Fibroblast of peridontal ligament (primary cell): Measurements from ENCODE around the gene CLCN2.
"Not testable (repeated sequence)": the region's sequence is repeated elsewhere in the genome, so short reads cannot be mapped to it uniquely, and the experiment has no call there.

Source experiments
- DNase-seq: peaks from one replicate; pipeline ENCODE4 v3.0.0-alpha.2; 2010; ENCODE audit errors: extremely low read depth

The CLCN2 gene

DNA sequence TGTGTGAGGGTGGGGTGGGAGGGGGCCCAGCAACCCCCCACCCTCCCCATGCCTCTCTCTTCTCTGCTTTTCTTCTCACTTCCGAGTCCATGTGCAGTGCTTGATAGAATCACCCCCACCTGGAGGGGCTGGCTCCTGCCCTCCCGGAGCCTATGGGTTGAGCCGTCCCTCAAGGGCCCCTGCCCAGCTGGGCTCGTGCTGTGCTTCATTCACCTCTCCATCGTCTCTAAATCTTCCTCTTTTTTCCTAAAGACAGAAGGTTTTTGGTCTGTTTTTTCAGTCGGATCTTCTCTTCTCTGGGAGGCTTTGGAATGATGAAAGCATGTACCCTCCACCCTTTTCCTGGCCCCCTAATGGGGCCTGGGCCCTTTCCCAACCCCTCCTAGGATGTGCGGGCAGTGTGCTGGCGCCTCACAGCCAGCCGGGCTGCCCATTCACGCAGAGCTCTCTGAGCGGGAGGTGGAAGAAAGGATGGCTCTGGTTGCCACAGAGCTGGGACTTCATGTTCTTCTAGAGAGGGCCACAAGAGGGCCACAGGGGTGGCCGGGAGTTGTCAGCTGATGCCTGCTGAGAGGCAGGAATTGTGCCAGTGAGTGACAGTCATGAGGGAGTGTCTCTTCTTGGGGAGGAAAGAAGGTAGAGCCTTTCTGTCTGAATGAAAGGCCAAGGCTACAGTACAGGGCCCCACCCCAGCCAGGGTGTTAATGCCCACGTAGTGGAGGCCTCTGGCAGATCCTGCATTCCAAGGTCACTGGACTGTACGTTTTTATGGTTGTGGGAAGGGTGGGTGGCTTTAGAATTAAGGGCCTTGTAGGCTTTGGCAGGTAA is 15.9 kb downstream of the CLCN2 start:
- DNase-seq = peak; percentile 49

DNA sequence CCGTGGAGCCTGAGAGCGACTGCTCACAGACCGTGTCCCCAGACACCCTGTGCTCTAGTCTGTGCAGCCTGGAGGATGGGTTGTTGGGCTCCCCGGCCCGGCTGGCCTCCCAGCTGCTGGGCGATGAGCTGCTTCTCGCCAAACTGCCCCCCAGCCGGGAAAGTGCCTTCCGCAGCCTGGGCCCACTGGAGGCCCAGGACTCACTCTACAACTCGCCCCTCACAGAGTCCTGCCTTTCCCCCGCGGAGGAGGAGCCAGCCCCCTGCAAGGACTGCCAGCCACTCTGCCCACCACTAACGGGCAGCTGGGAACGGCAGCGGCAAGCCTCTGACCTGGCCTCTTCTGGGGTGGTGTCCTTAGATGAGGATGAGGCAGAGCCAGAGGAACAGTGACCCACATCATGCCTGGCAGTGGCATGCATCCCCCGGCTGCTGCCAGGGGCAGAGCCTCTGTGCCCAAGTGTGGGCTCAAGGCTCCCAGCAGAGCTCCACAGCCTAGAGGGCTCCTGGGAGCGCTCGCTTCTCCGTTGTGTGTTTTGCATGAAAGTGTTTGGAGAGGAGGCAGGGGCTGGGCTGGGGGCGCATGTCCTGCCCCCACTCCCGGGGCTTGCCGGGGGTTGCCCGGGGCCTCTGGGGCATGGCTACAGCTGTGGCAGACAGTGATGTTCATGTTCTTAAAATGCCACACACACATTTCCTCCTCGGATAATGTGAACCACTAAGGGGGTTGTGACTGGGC is 16.7 kb downstream of the CLCN2 start:
- no peak for DNase-seq

DNA sequence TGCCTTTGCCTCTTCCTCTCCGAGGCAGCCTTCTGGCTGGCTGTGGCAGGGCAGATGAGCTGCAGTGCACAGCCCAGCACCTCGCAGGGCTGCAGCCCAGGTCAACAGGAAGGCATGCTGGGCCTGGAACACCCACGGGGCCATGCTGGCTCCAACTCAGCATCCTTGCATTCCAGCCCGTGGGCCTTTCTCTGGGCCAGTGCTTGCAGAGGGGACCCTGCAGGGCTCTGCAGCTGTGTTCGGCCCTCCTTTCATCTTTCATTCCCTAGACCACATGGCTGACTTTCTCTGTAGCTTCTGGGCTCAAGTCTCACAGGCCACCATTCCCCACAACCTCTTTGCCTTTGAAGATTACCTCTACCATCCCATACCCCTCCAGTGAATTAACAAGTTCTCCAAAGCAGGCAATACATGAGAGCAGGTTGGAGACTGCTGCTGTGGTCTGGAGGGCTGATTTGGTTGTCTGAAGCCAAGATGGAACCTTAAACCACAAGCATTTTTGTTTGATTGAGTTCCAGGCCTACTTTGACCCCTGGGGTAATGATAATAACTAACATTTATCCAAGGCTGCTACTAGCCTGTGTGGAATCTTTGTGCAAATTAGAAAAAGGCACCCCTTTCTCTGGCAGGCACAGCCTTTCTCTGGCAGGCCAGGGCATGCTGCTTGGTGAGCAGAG is 18.1 kb downstream of the CLCN2 start:
- peak; percentile 74 for DNase-seq

DNA sequence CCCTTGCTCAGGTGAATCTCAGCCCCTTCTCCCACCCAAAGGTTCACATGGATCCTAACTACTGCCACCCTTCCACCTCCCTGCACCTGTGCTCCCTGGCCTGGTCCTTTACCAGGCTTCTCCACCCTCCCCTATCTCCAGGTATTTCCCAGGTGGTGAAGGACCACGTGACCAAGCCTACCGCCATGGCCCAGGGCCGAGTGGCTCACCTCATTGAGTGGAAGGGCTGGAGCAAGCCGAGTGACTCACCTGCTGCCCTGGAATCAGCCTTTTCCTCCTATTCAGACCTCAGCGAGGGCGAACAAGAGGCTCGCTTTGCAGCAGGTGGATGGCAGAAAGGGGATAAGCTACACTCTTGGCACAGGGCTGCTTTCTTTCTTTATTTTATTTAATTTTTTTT is 19.5 kb downstream of the CLCN2 start:
- no peak for DNase-seq

DNA sequence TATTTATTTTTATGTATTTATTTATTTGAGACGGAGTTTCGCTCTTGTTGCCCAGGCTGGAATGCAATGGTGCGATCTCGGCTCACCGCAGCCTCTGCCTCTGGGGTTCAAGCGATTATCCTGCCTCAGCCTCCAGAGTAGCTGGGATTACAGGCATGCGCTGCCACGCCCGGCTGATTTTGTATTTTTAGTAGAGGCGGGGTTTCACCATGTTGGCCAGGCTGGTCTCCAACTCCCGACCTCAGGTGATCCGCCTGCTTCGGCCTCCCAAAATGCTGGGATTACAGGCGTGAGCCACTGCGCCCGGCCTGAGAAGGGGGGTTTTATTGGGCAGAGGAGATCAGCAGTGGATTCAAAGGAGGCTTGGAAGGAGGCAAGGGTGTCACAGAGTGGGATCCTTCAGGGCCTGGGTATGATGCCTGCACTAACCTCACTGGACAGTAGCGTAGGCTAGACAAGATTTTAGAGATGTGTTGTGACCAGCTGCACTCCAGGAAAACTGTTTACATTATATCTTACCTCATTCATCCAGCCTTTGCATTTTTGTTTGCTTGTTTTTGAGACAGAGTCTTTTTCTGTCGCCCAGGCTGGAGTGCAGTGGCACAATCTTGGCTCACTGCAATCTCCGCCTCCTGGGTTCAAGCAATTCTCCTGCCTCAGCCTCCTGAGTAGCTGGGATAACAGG is 21.8 kb downstream of the CLCN2 start:
- not testable (repeated sequence) for DNase-seq

DNA sequence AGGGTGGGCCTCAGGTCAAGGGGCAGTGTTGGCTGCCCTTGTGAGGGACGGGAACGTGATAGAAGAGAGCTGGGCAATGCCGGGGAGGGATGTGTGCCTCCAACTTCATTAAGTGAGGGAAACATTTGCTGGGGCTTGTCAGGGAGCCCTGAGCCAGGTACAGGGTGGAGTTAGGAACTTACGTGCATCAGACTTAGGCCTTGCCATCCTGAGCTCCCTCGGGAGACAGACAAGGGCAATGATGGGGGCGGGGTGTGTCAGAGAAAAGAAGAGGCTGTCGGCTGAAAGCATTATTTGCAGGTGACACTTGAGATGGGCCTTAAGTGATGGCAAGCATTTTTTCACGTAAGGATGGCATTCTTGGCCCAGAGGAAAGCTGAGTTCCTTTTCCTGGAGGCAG is 22.4 kb downstream of the CLCN2 start:
- no peak for DNase-seq

DNA sequence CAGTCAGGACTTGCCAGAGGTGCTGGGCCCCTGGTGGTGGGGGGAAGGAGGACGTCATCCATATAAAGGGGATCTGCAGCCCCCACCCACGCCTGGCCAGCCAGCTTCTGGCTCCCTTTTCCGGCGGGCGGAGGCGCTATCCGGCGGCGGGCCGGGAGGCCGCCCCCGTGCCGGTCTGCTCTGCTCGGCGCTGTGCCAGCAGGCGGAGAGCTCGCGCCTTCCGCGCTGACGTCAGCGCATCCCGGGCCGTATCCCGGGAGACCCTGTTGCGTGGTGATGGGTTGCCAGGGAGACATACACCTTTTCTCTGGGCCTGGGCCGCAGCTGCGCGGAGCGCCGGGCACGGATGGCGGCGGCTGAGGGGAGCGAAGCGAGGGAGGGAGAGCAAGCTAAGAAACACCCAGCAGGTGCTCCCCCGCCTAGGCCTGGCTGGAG is 22.9 kb downstream of the CLCN2 start:
- DNase-seq = peak; percentile 60

DNA sequence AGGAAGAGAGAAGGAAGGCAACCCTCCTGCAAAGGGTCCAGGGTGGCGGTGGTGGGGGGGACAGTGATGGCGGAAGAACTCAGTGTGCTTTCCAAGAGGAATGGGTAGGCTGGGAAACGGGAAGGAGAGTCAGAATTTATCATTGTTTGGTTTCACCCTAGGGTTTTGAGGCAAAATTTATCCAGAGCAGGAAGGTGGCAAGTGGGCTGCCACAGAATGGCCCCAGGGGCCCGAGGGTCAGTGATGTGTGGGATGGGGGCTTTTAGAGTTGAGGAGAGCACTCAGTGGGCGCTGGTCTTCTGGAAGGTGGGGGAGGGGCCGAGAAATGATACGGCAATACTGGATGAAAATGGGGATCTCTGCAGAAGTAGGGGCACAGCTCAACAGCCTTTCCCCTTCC is 23.4 kb downstream of the CLCN2 start:
- DNase-seq = no peak

DNA sequence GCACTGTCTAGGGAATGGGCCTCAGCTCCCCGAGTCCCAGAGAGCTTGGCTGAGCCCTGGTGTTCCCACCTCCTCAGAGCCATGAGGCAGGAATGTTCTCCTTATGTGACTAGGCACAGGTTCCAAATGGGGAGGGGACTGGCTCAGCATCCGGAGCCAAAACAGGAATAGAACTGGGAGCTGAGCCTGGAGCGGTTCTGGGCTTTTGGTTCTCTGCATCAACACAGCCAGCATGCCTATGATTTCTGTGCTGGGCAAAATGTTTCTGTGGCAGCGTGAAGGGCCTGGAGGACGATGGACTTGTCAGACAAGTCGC is 24.0 kb downstream of the CLCN2 start, which contains the start of gene FAM131A:
Gene FAM131A, plus strand, starts transcription at position 202 of the 316 bp plus-strand sequence. Its CDS starts 31 bp downstream, at position 233.
- DNase-seq = peak; percentile 63

DNA sequence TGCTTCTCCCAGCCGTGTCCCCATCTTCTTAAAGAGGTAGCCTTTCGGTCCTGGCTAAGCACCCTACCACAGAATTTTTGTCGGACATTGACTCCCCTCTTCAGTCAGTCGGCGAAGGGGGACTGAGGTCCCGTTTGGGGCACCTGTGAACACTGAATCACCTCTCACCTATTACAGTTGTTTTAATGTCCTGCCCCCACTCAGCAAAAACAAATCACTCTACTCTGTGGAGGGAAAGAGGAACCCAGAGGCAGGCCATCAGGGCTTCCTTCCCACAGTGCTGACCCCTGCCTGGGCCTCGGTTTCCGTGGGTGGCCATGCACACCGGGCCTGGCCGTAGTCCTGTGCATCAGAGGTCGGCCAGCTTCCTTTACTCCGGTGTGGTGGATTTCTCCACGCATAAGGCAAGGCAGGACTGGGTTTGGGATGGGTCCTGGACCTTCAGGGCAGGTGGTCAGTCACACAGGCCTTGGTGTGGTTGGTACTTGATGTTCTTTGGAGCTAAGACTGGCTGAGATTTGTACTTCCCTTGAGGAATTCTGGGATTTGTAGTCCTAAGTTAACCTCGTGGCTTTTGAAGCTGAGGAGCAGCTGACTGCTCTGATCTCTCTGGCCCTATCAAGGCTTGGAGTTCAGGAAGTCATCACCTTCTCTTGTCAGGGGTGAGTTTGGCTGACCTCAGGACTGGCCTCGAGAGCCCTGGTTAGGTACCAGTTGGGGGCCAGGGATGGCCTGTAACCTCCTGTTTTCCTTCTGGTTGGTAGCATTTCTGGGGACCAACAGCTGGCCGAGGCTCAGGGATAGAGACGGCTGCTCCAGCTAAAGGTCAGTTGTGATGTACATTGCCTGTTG is 24.6 kb downstream of the CLCN2 start:
- DNase-seq = peak; percentile 75

DNA sequence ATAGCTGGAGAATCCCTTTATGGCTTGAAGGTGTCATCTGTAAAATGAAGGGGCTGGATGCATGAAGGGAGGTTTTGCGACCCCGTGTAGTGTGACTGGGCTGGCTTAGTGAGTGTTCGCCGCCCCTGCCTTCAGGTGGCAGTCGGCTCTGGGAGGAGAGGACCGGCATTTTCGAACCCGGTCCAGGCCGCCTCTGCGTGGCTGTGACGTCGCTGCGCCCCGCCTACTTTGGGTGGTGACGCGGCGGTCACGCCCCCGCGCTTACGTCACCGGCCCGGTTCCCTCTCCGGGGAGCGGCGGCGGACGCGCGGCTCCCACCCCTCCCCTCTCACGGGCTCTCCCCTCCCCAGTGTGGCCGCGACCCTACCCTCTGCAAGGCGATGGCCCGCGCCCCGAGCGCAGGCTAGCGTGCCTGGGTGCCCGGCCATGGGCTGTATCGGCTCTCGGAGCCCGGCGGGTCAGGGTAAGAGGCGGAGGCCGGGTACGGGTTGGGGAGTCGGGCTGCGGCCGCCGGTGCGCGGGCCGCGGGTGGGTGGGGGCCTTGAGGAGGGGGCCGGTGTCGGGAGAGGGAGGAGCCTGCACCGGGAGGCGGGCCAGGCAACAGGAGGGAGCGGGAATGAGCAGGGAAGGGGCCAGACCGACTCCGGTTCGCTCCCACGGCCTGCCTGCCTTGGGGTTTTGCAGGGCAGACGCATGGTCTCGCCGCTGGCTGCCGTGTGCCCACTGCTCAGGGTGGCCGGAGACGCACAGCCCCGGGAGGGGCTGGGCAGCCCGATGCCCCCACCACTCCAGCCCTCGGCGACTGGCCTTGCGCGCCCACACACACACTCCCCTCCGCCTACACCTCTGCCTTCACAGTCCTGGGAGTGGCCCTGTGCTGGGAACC is 25.5 kb downstream of the CLCN2 start:
- peak; percentile 71 for DNase-seq

DNA sequence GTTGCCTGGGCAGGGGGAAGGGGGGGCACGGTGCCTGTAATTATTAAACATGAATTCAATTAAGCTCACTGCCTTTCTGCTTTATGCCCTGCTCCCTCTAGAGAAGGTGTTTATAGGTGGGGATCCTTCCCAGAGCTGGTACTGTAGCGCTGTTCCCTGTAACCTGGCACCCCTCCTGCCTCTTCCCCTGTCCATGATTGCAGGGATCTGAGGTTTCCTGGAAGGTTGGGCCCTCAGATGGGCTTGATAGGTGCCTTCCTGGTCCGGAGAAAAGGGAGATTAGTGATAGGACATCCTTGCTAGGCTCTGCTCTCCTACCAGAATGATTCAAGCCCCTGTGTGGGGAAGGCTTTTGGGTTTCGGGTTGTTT is 26.1 kb downstream of the CLCN2 start:
- DNase-seq = no peak

DNA sequence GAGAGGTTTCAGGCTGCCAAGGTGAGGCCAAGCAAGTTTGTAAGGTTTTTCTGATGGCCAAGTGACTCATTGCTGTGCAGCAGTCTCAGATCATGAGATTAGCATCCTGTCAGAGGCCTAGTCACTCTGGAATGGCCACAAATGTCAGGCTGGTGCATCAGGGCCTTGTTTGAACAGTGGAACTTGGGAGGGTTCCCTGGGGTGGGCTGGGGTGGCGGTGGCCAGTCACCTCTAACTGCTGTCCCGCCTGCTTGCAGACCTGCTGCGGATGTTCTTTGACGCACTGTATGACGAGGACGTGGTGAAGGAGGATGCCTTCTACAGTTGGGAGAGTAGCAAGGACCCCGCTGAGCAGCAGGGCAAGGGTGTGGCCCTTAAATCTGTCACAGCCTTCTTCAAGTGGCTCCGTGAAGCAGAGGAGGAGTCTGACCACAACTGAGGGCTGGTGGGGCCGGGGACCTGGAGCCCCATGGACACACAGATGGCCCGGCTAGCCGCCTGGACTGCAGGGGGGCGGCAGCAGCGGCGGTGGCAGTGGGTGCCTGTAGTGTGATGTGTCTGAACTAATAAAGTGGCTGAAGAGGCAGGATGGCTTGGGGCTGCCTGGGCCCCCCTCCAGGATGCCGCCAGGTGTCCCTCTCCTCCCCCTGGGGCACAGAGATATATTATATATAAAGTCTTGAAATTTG is 26.8 kb downstream of the CLCN2 start:
- peak; percentile 35 for DNase-seq

DNA sequence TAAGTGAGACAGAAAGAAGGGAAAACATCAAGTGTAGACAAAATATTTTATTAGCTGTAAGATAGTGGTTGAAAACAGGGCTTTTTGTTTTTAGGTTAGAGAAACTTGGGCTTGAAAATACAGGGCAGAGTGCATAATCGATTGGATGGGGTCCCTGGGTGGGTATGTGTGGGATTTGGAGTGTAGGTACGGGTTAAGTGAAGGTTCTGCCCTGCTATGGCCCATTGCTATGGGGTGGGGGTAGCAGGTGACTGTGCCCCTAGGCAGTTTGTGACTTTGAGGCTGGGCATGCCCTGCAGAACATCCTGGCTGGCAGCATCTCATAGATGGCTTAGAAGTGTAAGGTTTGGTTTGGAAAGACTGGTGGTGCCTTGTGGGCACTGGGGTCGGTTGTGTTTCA is 27.7 kb downstream of the CLCN2 start:
- no peak for DNase-seq

DNA sequence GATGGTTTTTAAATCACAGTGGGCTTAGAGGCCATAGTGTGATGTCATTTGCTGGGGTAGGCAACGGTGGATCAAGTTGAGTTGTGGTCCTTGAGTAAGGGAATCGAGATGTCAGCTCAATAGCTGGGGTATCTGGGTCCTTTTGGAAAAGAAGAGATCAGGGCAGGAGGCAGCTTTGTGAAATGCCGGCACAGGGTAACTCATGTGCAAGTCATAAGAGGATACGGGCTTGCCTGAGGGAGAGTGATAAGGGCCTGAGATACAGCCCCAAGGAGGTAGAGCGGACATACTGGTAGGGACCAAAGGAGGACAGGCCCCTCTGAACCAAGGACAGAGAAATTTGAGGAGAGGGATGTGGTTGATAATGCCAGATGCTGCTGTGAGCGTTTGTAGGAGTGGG is 28.2 kb downstream of the CLCN2 start:
- DNase-seq = no peak

DNA sequence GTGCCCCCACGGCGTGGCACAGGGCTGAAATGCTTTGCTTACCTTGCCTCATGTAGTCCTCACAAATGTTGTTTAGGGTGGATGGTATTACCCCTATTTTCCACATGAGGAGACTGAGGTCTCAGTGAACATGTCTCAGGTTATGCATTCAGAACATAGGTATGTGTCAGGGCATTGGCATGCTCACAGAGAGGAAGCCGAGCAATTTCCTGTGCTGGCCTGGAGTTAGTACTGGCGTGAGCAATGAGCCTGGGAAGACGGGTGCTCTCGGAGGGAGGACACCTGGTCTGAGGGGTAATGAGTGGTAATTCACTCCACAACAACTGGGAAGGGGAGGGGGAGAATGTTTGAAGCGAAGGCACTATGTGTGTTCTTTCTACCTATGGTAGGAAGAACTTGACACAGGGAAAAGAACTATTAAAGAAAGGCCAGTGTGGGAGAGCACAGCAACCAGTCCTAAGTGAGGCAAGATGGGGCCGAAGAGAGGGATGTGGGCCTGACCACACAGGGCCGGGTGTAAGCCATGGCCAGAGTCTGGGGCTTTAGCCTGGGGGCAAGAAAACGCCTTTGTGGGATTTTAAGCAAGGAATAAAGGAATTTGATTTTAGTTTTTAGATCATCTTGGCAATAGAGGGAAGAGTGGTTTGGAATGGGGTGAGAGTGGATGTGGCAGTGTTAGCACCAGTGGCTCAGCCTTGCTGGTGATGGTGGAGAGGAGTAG is 28.9 kb downstream of the CLCN2 start:
- DNase-seq = peak; percentile 59

DNA sequence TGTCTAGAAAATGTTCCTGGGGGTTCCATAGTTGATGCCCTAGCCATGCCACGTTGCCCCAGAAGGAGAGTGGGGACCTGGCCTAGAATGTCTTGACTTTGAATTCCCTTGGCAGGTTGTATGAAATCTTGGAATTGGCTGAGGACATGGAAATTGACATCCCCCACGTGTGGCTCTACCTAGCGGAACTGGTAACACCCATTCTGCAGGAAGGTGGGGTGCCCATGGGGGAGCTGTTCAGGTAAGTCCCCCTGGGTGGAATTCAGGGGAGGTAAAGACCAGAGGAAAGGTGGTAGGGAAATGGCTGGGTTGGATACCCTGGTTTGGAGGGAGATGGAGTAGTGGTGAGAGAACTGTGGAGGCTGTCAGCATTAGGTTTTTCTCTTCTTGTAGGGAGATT is 32.9 kb downstream of the CLCN2 start:
- no peak for DNase-seq

DNA sequence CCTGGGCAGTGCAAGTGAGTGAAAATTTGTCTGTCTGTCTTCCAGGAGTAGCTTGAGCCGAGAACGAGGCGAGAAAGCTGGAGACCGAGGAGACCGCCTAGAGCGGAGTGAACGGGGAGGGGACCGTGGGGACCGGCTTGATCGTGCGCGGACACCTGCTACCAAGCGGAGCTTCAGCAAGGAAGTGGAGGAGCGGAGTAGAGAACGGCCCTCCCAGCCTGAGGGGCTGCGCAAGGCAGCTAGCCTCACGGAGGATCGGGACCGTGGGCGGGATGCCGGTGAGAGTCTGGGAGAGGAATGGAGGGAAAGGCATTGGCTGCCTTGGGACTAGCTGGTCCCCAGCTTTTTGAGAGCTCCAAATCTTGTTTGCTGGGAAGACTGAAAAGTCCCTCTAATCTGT is 34.2 kb downstream of the CLCN2 start:
- no peak for DNase-seq
